HG03442 (cell line): ENCODE measurements around the gene CALD1.
"Not testable (repeated sequence)": the region's sequence is repeated elsewhere in the genome, so short reads cannot be mapped to it uniquely, and the experiment has no call there.

Experiments
- ATAC-seq: cut with Tn5 transposase; IDR thresholded peaks from one replicate; pipeline ENCODE4 v1.9.1; 2021; ENCODE audit warnings: mild to moderate bottlenecking, moderate library complexity; ENCODE audit not compliant: unreplicated experiment

Gene CALD1

GRCh38 chr7:134945691-134946090, 166.3 kb downstream of the CALD1 start:
- no peak for ATAC-seq

GRCh38 chr7:134946260-134946659, 166.8 kb downstream of the CALD1 start:
- no peak for ATAC-seq

- ATAC-seq, result no peak
These were observed 167.9 kb downstream of the CALD1 start for GRCh38 chr7:134947329-134947728.

GRCh38 chr7:134947831-134948230, 168.4 kb downstream of the CALD1 start:
- no peak for ATAC-seq

GRCh38 chr7:134948246-134948645, 168.8 kb downstream of the CALD1 start:
- no peak for ATAC-seq

- no peak for ATAC-seq
These were observed 169.3 kb downstream of the CALD1 start for GRCh38 chr7:134948736-134949135.

GRCh38 chr7:134949171-134949570, 169.7 kb downstream of the CALD1 start:
- ATAC-seq, result no peak

- no peak for ATAC-seq
These were observed 175.0 kb downstream of the CALD1 start for GRCh38 chr7:134954197-134955082.

- ATAC-seq, result no peak
These were observed 177.6 kb downstream of the CALD1 start for GRCh38 chr7:134957005-134957404.

- ATAC-seq, result no peak
These were observed 180.4 kb downstream of the CALD1 start for GRCh38 chr7:134959810-134960209.

GRCh38 chr7:134962270-134962780, 182.9 kb downstream of the CALD1 start:
- no peak for ATAC-seq

- ATAC-seq, result no peak
These were observed 183.6 kb downstream of the CALD1 start for GRCh38 chr7:134963036-134963435.

- no peak for ATAC-seq
These were observed 187.3 kb downstream of the CALD1 start for GRCh38 chr7:134966691-134967090.

GRCh38 chr7:134968110-134968509, 188.7 kb downstream of the CALD1 start:
- ATAC-seq, result no peak

- not testable (repeated sequence) for ATAC-seq
These were observed 202.2 kb downstream of the CALD1 start for GRCh38 chr7:134981645-134982044.

GRCh38 chr7:134985894-134986362, 206.5 kb downstream of the CALD1 start:
- ATAC-seq, result peak; percentile 36

- ATAC-seq, result peak; percentile 91
These were observed 207.2 kb downstream of the CALD1 start, which contains the start of gene AGBL3 for GRCh38 chr7:134986363-134987251. TSS of gene AGBL3 (plus strand) at chr7:134986508. CDS start at chr7:134987934, 1,426 bp downstream.

GRCh38 chr7:134988161-134988560, 208.7 kb downstream of the CALD1 start:
- ATAC-seq, result no peak

- no peak for ATAC-seq
These were observed 212.3 kb downstream of the CALD1 start for GRCh38 chr7:134991469-134992339.

- peak; percentile 71 for ATAC-seq
These were observed 213.3 kb downstream of the CALD1 start for GRCh38 chr7:134992626-134993179.
